ENCODE data around the gene PIGU. TPM values are rescaled to one million over a fixed set of nuclear protein-coding genes. Genes with fewer than 3 reads are reported as not detected.

PIGU gene
- total RNA-seq, 1 donor from 2014 or later = 12.3 TPM

DNA sequence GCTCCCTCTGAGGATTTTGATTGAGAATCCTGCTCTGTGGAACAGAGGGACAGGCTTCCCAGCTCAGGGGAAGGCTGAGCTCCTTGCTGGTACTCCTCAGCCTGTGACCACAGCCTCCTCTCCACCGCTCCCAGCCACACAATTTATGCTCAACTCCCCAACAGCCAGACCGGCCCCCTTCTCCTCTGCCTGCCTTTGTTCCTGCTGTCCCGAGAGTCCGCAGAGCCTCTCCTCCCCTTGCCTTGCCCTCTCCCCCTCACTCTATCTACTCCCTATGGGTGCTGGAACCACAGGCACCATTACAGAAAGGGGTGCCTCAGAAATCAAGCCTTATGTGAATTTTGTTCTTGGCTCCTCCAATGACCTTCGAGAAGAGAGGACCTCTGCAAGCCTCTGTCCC lies 102.5 kb downstream of the PIGU start:
- DNase-seq (ENCODE audit: extremely low spot score in 2 of 2) = peak in 1 of 2 donors; percentile 77
- no peak overlapping the region for H3K27ac ChIP-seq
- H3K4me3 ChIP-seq = no peak overlapping the region
- H3K27me3 ChIP-seq = no peaks in the 10 kb centered on the region
- no peaks in the 10 kb centered on the region for H3K9me3 ChIP-seq
- intact Hi-C loops (cut with DNase I) = no loop called here
- peaks cover under 1% of the 10 kb centered on the region for H3K4me1 ChIP-seq
- no peak for TF ChIP-seq POLR2A (IDR thresholded peaks at IDR 0.05)
- no peaks in the 10 kb centered on the region for H3K36me3 ChIP-seq

DNA sequence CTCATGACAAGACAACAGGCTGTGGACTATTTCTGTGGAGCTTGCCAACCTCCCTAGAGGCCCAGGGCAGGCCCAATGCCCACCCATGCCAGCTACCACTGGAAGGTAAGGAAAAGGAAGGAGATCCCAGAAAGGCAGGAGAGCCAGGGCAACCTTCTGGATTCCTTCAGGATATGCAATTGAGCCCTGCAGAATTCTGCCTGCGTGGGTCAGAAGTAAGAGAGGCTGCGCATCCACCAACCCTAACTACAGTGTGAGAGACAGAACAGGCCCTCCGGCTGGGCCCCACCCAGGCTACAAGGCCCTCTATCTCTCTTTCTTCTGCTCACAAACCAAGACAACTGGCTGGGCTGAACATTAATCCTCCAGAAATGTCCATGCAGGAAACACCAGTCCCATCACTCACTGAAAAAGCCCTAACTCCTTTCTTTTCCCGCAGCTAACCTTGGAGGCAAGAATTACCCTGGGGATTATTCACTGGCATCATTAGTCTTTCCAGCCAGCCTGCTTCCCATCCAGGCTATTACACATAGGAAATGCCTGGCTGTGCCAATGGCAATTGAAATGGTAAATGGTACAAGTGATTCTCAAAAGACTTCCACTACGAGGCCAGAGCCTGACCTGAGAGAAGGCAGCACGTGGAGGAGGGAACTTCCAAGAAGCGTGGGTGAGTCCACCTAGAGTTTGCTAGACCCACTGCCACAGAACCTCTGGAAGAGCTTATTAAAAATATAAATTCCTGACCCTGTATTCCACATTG lies 103.2 kb downstream of the PIGU start:
- intact Hi-C loops (cut with DNase I) = no loop called here
- TF ChIP-seq POLR2A (IDR thresholded peaks at IDR 0.05) (no peak), POLR2AphosphoS5 (IDR thresholded peaks at IDR 0.05; ENCODE audit: insufficient read depth in 1 of 2, low read depth in 1 of 2) (no peak)
- TF ChIP-seq, protein P1, sequence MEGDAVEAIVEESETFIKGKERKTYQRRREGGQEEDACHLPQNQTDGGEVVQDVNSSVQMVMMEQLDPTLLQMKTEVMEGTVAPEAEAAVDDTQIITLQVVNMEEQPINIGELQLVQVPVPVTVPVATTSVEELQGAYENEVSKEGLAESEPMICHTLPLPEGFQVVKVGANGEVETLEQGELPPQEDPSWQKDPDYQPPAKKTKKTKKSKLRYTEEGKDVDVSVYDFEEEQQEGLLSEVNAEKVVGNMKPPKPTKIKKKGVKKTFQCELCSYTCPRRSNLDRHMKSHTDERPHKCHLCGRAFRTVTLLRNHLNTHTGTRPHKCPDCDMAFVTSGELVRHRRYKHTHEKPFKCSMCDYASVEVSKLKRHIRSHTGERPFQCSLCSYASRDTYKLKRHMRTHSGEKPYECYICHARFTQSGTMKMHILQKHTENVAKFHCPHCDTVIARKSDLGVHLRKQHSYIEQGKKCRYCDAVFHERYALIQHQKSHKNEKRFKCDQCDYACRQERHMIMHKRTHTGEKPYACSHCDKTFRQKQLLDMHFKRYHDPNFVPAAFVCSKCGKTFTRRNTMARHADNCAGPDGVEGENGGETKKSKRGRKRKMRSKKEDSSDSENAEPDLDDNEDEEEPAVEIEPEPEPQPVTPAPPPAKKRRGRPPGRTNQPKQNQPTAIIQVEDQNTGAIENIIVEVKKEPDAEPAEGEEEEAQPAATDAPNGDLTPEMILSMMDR (IDR thresholded peaks at IDR 0.05) = no peak
- Histone ChIP-seq H3K4me1 (no peaks in the 10 kb centered on the region), H3K4me3 (no peak overlapping the region), H3K9me3 (no peaks in the 10 kb centered on the region), H3K27me3 (no peaks in the 10 kb centered on the region), H3K36me3 (no peaks in the 10 kb centered on the region), H3K27ac (no peak overlapping the region)
- peak in 1 of 2 donors; percentile 25 for DNase-seq (ENCODE audit: extremely low spot score in 2 of 2)

DNA sequence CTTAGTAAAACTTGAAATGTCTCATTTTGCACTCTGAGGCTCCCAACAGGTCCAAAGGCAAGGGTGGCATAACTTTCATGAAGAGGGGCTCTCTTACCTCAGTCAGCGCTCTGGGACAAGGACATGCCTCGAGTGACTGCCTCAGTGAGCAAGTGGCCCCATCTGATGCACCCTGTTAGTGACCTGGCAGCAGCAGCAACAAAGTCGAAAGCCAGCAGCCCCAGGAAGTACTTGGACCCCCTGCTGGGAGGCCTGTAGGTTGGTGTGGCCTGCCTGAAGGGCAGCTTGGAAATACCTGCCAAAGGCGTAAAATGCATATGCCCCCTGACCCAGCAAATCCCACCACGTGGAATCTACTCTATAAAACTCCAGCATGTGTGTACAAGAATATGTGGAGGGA lies 105.1 kb downstream of the PIGU start:
- Histone ChIP-seq H3K4me3 (no peak overlapping the region), H3K4me1 (no peaks in the 10 kb centered on the region), H3K27ac (no peak overlapping the region), H3K9me3 (no peaks in the 10 kb centered on the region), H3K36me3 (no peaks in the 10 kb centered on the region), H3K27me3 (no peaks in the 10 kb centered on the region)
- TF ChIP-seq, protein P1 (IDR thresholded peaks at IDR 0.05) = no peak
- TF ChIP-seq POLR2A (IDR thresholded peaks at IDR 0.05) (no peak), POLR2AphosphoS5 (IDR thresholded peaks at IDR 0.05; ENCODE audit: insufficient read depth in 1 of 2, low read depth in 1 of 2) (no peak)
- peak; percentile 52 to 79 for DNase-seq (ENCODE audit: extremely low spot score in 2 of 2)
- intact Hi-C loops (cut with DNase I) = no loop called here

DNA sequence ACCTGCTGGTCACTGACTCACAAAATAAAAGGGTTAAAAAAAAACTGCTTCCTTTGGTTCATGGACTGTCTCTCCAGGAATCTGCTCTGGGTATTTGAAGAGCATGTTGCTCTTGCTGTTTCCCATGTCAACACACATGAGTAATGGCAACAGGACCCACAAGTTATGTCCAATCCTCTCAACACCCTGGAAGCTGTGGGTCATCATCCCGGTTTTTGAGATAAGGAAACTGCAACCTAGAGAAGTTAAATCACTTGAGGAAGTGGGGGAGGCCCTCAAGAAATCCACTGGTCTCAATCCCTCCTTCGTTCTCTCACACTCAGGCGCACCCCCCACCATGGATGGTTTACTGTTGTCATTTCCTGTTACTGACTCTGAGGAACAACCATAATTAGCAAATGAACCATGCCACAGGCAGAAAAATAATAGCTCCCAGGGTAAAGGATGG lies 106.0 kb downstream of the PIGU start:
- TF ChIP-seq, protein P1 (IDR thresholded peaks at IDR 0.05) = no peak
- TF ChIP-seq POLR2A (IDR thresholded peaks at IDR 0.05) = no peak
- no peak for TF ChIP-seq POLR2AphosphoS5 (IDR thresholded peaks at IDR 0.05; ENCODE audit: insufficient read depth in 1 of 2, low read depth in 1 of 2)
- Histone ChIP-seq H3K4me3 (no peak overlapping the region), H3K27me3 (no peaks in the 10 kb centered on the region), H3K4me1 (no peaks in the 10 kb centered on the region), H3K9me3 (no peaks in the 10 kb centered on the region), H3K36me3 (no peaks in the 10 kb centered on the region), H3K27ac (no peak overlapping the region)
- DNase-seq (ENCODE audit: extremely low spot score in 2 of 2) = no peak
- intact Hi-C loops (cut with DNase I) = no loop called here

DNA sequence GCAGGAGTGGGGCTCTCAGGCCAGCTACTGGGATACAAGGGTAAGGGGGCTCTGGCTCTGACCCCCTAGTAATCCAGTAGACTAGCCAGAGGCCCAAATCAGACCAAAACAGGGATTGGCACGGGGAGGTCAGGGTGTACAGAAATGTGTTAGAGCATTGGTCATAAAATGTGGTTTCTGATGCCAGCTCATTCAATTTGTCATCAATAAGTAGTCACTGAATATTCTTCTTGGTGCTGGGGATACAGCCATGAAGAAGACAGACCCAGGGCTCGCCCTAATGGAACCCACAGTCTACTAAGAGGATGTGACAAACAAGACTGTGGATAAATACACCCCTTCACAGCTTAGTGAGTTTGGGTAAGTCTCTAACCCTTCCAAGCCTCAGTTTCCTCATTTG lies 107.3 kb downstream of the PIGU start:
- TF ChIP-seq POLR2A (IDR thresholded peaks at IDR 0.05) (no peak), POLR2AphosphoS5 (IDR thresholded peaks at IDR 0.05; ENCODE audit: insufficient read depth in 1 of 2, low read depth in 1 of 2) (no peak)
- TF ChIP-seq, protein P1 (IDR thresholded peaks at IDR 0.05) = no peak
- intact Hi-C loops (cut with DNase I) = no loop called here
- Histone ChIP-seq H3K27ac (no peak overlapping the region), H3K4me1 (no peaks in the 10 kb centered on the region), H3K27me3 (no peaks in the 10 kb centered on the region), H3K9me3 (no peaks in the 10 kb centered on the region), H3K36me3 (no peaks in the 10 kb centered on the region), H3K4me3 (no peak overlapping the region)
- no peak for DNase-seq (ENCODE audit: extremely low spot score in 2 of 2)
